Cardiac muscle cell (in vitro differentiated cells and primary cell): ENCODE measurements around the gene AATK. TPM values are rescaled to one million over a fixed set of nuclear protein-coding genes. Genes with fewer than 3 reads are reported as not detected.

Source experiments
- DNase-seq, 2 donors: peaks; one replicate each; pipeline versions ENCODE4 v3.0.0 to v3.0.0-alpha.2; 2010 to 2017; ENCODE audit warnings: low read depth in 1 of 2, low spot score in 1 of 2
- H3K27ac ChIP-seq: fragments of 200-600 bp; sonication (generic); 2 replicates; pipeline ENCODE4 v1.5.1; 2016
- H3K27me3 ChIP-seq: fragments of 200-600 bp; sonication (generic); 2 replicates; pipeline ENCODE4 v1.6.0; 2016; ENCODE audit warnings: control low read depth
- H3K36me3 ChIP-seq: fragments of 200-600 bp; sonication (generic); 2 replicates; pipeline ENCODE4 v1.5.1; 2016; ENCODE audit warnings: control low read depth
- H3K4me1 ChIP-seq: fragments of 200-600 bp; sonication (generic); 2 replicates; pipeline ENCODE4 v1.8.1; 2017; ENCODE audit warnings: low read depth, mild to moderate bottlenecking, mixed run types
- H3K4me3 ChIP-seq: fragments of 200-600 bp; sonication (generic); 2 replicates; pipeline ENCODE4 v1.5.1; 2016; ENCODE audit warnings: mild to moderate bottlenecking
- H3K9me3 ChIP-seq: fragments of 200-600 bp; sonication (generic); 2 replicates; pipeline ENCODE4 v1.5.1; 2017; ENCODE audit warnings: low read depth, mild to moderate bottlenecking, control low read depth
- polyA plus RNA-seq: library from polyadenylated mRNA; unstranded; fragments of >200 nt; fragmentation: Nextera tagmentation; extraction: Ambion mirVana; gene quantifications from 2 replicates; pipeline ENCODE4 v1.2.1, GENCODE V29; 2016
- total RNA-seq: library from RNA; depleted of rRNA; stranded (reverse); fragments of >200 nt; gene quantifications from 2 replicates; pipeline ENCODE4 v1.2.3, GENCODE V29; 2016
- TF ChIP-seq, protein P1 (sequence below): IDR thresholded peaks from 2 replicates; pipeline ENCODE4 v1.5.1; 2012; ENCODE audit warnings: low read depth, mild to moderate bottlenecking, low read length

AATK gene
- total and polyA plus RNA-seq, 2 experiments from 2014 or later = 8.0 to 21.9 TPM

DNA sequence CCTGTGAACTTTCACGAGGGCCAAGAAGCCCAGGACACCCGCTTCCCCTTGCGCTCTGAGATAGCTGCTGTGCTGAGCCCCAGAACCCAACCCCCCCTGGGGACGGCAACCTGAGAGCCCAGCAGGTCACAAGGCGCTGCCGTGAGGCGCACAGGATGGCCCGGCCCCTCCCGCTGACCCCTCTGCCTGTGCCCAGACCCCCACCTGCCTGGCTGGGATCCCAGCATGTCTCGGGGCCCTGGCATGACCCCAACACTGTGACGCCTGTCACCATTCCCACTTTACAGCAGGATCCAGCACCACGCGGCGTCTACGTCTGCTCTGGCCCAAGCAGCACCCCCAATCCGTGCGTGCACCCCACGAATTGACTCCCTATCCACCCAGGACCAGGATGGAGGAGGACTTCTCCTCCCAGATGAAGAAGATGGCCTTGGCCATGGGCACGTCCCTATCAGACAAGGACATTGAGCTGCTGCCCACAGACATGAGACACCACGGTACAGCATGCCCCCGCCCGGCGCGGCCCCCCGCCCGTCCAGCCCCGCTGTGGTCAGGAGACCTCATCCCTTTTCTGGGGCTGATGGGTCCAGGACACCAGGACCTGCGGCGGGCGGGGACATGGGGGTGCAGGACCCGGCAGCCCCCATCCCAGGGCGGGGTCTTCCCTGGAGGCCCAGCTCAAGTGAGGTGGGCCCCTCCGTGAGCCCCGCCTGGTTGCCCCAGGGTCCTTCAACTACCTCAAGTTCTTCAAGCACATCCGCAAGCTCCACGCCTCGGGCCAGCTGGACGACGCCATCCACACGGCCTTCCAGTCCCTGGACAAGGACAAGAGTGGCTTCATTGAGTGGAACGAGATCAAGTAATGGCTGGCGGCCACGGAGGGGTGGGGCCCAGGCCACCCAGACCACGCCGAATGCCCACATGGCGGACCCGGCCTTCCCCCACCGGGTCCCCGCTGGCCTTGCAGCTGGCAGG is 15.1 kb upstream of the AATK start:
- no peak for DNase-seq
- Histone ChIP-seq H3K36me3 (no peaks in the 10 kb centered on the region), H3K27ac (no peak overlapping the region), H3K4me1 (peaks cover 12% of the 10 kb centered on the region), H3K27me3 (no peaks in the 10 kb centered on the region), H3K4me3 (no peak overlapping the region), H3K9me3 (no peaks in the 10 kb centered on the region)
- TF ChIP-seq, protein P1, sequence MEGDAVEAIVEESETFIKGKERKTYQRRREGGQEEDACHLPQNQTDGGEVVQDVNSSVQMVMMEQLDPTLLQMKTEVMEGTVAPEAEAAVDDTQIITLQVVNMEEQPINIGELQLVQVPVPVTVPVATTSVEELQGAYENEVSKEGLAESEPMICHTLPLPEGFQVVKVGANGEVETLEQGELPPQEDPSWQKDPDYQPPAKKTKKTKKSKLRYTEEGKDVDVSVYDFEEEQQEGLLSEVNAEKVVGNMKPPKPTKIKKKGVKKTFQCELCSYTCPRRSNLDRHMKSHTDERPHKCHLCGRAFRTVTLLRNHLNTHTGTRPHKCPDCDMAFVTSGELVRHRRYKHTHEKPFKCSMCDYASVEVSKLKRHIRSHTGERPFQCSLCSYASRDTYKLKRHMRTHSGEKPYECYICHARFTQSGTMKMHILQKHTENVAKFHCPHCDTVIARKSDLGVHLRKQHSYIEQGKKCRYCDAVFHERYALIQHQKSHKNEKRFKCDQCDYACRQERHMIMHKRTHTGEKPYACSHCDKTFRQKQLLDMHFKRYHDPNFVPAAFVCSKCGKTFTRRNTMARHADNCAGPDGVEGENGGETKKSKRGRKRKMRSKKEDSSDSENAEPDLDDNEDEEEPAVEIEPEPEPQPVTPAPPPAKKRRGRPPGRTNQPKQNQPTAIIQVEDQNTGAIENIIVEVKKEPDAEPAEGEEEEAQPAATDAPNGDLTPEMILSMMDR = no peak

- Histone ChIP-seq H3K36me3 (no peaks in the 10 kb centered on the region), H3K4me3 (no peak overlapping the region), H3K27me3 (no peaks in the 10 kb centered on the region), H3K9me3 (no peaks in the 10 kb centered on the region), H3K27ac (peak overlapping the region; percentile 66), H3K4me1 (peaks cover 12% of the 10 kb centered on the region)
- TF ChIP-seq, protein P1 = no peak
- DNase-seq = peak in 1 of 2 donors; percentile 59
Measured at GRCh38 chr17:81179861-81180260, 13.8 kb upstream of the AATK start.

DNA sequence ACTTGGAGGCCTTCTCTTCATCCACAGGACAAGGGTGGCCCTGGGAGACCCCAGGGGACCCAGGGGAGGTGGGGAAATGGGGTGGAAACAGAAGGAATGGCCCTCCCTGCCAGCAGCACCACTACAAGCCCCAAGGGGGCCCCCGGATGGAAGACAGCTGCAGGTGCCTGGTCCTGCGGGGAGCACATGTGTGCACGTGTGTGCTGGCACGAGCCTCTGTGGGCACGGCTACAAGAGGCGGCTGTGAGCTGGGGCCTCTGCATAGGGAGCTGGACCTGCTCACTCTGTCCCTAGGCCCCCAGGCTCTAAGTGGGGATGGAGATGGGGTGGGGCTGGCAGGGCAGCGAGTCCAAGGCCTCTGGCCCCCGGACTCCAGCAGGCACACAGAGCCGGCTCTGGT is 13.2 kb upstream of the AATK start:
- no peaks in the 10 kb centered on the region for H3K27me3 ChIP-seq
- H3K36me3 ChIP-seq = no peaks in the 10 kb centered on the region
- H3K4me3 ChIP-seq = no peak overlapping the region
- no peak for DNase-seq
- H3K4me1 ChIP-seq = peaks cover 12% of the 10 kb centered on the region
- TF ChIP-seq, protein P1 = no peak
- no peak overlapping the region for H3K27ac ChIP-seq
- no peaks in the 10 kb centered on the region for H3K9me3 ChIP-seq

GRCh38 chr17:81178136-81179091 is 12.4 kb upstream of the AATK start:
- H3K27me3 ChIP-seq = no peaks in the 10 kb centered on the region
- H3K36me3 ChIP-seq = no peaks in the 10 kb centered on the region
- no peaks in the 10 kb centered on the region for H3K9me3 ChIP-seq
- no peak overlapping the region for H3K4me3 ChIP-seq
- no peak for DNase-seq
- H3K4me1 ChIP-seq = peaks cover 12% of the 10 kb centered on the region
- H3K27ac ChIP-seq = no peak overlapping the region
- TF ChIP-seq, protein P1 = no peak

DNA sequence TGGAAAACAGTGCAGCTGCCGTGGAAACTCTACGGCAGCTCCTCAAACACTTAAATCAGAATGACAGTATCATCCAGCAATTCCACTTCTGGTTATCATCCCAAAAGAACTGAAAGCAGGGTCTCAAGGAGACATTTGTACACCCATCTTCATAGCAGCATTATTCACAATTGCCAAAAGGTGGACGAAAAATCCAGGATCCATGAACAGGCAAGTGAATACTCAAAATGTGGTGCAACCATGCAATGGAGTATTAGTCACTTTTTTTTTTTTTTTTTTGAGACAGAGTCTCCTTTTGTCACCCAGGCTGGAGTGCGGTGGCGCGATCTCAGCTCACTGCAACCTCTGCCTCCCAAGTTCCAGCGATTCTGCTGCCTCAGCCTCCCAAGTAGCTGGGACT is 10.6 kb upstream of the AATK start:
- H3K4me1 ChIP-seq = peaks cover 12% of the 10 kb centered on the region

More for the DNA sequence above, 10.6 kb upstream of the AATK start:
- no peak for DNase-seq
- H3K9me3 ChIP-seq = no peaks in the 10 kb centered on the region
- no peaks in the 10 kb centered on the region for H3K36me3 ChIP-seq
- H3K4me3 ChIP-seq = no peak overlapping the region
- no peaks in the 10 kb centered on the region for H3K27me3 ChIP-seq
- TF ChIP-seq, protein P1 = no peak
- H3K27ac ChIP-seq = no peak overlapping the region
